ENCODE measurements around the gene ASB16.
"Not testable (repeated sequence)": the region's sequence is repeated elsewhere in the genome, so short reads cannot be mapped to it uniquely, and the experiment has no call there.

The ASB16 gene

DNA sequence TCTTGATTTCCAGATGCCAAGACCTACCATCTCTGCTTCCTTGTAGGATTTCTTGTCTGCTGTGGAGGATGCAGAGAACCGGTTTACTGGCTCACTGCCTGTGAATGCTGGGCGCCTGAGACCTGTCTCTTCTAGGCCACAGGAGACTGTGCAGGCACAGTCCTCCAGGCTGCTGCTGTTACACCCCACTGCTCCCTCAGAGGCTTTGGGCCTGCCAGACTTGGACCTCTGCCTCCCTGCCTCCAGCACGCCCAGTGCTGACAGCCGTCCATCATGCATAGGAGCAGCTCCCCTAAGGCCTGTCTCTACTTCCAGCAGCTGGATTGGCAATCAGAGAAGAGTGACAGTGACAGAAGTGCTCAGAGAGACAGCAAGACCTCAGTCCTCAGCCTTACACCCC, 22.7 kb upstream of the ASB16 start:
- no peak for DNase-seq

DNA sequence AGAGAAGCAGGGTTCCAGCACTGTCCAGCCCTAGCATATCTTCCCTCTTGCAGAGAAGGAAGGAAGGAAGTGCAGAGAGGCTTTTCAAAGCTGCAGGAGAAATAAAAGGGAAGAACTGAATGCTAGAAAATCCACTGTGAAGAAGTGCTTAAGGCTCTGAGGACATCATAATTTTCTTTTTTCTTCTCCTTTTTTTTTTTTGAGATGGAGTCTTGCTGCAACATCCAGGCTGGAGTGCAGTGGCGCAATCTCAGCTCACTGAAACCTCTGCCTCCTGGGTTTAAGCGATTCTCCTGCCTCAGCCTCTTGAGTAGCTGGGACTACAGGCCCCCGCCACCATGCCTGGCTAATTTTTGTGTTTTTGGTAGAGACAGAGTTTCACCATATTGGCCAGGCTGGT, 21.4 kb upstream of the ASB16 start:
- not testable (repeated sequence) for DNase-seq

DNA sequence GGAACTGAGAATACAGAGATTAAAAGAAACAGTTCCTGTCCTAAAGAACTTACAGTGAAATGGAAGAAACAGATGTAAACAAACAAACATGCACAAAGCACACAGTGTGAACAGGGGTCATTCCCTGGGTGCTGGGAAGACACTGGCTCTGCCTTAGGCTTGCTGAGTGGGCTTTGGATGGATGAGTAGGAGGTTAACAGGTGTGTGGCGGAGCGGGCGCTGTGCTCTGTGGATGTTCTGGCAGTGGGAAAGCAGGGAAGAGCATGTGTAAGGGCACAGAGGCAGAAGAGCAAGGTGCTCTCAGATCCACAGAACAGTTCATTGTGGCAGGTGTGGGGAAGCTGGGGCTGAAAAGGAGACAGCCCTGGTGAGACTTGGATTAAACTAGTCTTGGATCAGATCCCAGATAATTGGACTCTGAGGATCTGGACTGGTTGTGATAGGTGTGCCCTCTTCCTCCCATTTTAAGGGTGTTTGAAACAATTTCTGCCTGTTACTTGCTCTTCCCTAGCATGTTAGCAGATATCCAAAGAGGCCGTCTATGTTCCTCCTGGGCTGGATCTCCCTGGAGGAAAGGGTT, 20.7 kb upstream of the ASB16 start:
- DNase-seq = no peak

DNA sequence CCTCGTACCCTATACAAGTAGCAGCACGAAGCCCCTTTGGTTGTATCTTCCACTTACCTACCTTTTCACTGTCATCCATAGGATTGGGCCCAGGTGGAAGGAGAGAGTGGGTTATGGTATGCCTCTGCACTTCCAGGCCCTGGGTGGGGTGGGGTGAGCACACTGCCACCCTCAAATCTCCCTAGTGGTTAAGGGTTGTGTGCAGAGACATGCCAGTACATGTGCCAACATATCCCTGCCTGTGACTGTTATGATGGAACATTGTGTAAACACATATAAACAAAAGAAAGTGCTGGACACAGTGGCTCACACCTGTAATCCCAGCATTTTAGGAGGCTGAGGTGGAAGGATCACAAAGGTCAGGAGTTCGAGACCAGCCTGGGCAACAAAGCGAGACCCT, 17.6 kb upstream of the ASB16 start:
- DNase-seq = no peak

DNA sequence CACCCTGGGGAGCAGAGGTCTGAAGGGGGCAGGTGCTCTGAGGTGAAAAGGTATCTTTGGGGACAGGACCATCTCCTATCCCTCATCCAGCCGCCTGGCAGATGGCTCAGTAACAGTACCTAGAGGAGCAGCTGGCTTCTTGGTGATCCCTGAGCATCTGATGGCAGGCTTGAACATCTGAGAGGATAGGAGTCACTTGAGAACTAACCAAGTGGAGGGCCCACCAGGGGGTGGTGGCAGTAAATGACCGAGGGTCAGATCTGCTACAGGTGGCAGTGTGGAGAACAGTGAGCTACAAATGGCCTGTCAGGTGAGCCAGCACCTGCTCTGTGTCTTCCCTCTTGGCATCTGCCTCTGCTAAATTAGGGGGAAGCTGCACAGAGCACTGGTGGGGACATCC, 15.0 kb upstream of the ASB16 start:
- DNase-seq = no peak

DNA sequence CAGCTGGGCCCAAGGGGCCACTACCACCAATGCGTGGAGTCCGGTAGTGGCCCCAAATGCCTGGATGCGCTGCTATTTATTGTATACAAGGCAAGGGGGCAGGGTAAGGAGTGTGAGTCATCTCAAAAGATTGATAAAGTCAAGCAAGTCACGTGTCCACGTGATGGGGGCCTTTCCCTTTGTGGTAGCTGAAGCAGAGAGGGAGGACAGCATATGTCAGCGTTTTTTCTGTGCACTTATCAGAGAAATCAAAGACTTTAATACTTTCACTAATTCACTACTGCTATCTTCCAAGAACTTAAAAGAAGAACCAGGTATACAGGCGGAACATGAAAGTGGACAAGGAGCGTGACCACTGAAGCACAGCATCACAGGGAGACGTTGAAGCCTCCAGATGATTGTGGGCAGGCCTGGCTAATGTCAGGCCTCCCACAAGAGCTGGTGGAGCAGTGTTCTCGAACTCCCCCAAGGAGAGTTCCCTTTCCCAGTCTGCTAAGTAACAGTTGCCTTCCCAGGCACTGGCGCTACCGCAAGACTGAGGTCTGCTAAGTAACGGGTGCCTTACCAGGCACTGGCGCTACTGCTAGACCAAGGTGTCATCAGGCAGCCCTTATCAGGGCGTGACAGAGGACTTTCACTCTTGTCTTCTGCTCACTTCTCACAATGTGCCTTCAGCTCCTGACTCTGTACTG, 10.8 kb upstream of the ASB16 start:
- no peak for DNase-seq

DNA sequence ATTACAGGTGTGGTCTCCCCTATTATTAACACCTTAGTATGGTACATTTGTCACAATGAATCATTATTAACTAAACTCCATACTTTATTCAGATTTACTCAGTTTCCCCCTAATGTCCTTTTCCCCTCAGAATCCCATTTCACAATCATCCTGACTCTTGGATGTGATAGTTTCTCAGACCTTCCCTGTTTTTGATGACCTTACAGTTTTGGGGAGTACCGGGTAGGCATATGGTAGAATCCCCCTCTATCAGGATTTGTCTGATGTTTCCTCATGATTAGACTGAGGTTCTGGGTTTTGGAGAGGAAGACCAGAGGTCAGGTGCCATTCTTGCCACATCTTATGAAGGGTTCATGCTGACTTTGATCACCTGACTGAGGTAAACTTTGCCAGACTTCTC, 6.0 kb upstream of the ASB16 start:
- DNase-seq = no peak

DNA sequence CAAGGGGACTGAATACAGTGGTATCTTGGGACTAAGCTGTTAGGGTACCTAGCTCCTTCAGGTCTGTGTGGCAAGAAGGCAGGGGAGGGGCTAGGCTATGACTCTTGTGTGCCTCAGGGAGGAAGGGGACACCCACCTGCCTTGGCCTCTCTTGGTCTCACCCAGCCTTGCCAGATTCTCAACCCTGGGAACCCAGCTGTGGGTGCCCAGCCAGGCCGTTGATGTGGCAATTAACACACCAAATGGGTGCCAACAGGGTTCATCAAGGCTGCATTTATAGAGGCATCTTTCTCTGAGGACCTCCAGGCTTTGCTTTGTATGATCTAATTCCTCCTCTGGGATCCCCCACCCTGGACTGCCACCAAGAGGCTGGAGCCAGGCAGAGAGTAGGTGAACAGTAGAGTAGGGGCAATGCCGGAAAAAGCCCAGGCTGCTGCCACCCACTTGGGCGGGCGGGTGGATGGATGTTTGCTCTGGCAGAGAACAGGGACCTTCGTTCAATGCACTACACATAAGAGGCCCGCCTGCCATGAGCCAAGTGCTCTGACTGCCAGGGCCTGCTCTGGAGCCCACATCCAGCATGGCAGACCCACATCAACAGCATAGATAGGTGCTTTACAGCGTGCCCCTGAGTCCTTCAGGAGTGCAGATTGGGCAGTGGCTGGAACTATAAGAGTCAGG, 3.2 kb upstream of the ASB16 start:
- DNase-seq = no peak

DNA sequence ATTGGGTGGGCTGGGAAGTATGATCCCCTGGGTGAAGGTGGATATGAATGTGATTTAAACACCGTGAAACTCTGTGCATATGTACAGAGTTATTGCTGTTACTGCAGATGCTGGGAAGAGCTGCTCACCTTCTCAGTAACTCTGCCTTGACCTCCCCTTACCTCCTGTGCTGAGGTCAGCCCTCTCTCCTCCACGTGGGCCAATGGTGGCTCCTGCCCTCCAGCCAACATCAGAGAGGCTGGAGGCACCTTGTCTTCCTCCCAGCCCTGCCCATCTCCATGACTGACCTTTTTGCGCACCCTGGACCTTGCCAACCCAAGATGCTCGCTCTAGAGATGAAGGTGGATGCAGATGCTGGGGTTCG, 387 bp upstream of the ASB16 start:
- no peak for DNase-seq

DNA sequence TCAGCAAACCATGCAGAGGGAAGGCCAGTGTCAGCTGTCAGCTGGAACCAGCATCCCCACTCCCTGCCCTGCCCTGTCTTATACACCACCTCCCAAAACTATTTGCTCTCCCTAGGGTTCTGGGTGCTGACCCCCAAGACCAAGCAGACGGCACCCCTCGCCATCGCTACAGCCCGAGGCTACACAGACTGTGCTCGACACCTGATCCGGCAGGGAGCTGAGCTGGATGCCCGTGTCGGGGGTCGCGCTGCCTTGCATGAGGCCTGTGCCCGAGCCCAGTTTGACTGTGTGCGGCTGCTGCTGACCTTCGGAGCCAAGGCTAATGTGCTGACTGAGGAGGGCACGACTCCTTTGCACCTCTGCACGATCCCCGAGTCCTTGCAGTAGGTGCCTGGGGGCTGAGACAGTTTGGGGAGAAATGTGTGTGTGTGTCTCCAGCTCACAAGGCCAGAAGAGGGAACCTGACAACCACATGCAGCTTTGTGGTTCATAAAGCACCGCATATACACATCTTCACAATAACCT, 1.5 kb downstream of the ASB16 start:
- no peak for DNase-seq

DNA sequence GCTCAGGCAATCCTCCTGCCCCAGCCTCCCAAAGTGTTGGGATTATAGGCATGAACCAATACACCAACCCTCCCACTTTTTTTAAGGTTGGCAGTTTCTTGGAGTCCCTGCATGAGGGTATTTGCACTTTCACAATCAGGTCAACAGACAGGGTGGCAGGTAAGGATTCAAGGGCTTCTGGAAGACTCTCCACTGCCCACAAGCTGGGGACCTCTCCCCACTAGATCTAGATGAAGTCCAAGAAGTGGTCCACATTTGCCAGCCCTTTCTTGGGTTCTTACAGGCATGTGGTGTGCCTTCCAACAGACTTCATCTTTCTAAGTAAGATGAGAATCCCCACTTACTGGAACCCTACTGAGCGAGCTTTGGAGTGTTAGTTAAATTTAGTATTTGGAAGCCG, 3.9 kb downstream of the ASB16 start:
- no peak for DNase-seq

DNA sequence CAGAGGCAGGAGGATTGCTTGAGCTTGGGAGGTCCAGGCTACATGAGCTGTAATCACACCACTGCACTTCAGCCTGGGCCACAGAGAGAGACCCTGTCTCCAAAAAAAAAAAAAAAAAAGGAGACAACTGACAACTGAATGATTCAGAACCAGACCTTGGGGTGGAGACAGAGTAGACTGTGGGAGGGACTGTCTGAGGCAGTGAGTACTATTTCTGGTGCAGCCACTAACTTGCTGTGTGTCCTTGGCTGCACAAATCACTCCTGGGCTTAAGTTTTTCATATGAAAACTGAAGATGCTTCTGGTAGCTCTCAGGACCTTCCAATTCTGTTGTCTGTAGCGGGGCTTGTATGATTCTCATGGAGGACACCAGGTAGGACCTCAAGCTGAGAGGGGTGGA, 5.8 kb downstream of the ASB16 start:
- no peak for DNase-seq

DNA sequence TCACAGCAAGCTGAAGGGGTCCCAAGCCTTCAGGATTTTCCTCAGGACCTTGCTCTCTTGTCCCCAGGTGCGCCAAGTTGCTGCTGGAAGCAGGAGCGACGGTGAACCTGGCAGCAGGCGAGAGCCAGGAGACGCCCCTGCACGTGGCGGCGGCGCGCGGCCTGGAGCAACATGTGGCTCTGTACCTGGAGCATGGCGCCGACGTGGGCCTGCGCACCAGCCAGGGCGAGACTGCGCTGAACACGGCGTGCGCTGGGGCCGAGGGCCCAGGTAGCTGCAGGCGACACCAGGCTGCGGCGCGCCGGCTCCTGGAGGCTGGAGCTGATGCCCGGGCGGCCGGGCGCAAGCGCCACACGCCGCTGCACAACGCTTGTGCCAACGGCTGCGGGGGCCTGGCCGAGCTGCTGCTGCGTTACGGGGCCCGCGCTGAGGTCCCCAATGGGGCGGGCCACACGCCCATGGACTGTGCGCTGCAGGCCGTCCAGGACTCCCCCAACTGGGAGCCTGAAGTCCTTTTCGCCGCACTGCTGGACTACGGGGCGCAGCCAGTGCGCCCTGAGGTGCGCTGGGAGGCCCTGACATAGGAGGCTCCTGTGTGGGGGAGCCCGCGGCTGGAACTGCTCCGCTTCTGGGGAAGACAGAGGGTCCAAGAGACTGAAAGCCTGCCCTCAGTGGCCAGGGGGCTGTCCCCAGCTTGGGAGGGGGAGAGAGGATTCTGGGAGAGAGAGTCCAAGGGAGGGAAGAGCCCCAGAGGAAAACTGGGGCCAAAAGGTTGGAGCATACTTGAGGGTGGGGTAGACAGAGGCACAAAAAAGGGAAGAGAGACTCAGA, 6.4 kb downstream of the ASB16 start:
- DNase-seq = no peak

DNA sequence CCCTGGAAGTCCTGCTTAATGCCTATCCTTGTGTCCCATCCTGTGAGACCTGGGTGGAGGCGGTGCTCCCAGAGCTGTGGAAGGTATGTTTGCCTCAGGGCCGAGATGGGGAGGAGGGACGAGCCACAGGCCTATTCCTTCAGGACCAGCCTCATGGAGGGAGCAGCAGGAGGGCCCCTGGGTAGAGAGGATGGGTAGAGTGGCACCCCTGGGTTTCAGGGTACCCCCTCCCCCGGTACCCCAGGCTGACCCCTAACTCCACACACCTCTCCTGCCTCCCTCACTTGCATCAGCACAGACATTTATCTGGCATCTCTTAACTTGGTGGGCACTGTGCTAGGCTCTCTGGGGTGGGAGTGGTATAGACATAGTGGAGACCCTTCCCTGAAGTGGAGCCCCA, 7.1 kb downstream of the ASB16 start:
- no peak for DNase-seq

DNA sequence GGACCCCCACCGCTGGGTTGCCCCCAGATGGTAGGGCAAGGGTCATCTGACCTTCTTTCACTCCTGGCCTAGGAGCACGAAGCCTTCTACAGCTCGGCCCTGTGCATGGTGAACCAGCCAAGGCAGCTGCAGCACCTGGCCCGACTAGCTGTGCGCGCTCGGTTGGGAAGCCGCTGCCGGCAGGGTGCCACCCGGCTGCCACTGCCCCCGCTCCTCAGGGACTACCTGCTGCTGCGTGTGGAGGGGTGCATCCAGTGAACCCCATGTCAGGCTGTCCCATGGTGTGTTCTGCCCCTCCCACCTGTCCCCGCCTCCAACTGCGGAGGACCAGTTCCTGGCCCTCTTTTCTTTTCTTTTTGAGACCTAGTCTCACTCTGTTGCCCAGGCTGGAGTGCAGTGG, 7.6 kb downstream of the ASB16 start:
- DNase-seq = no peak

DNA sequence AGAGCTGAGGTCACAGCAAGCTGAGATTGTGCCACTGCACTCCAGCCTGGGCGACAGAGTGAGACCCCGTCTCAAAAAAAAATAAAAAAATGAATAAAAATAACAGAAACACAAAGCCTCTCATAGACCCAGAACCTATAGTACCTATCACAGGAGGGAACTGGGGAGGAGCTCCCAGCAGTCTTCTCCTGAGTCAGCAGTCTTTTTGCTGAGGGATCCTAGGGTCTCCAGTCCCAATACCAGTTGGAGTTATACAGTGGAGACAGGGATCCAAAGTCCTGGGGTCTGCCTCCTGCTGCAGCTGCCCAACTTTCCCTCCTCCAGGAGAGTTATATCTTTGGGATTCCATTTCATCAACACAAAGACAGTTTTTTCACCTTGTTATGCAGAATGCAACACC, 12.5 kb downstream of the ASB16 start:
- DNase-seq = no peak

DNA sequence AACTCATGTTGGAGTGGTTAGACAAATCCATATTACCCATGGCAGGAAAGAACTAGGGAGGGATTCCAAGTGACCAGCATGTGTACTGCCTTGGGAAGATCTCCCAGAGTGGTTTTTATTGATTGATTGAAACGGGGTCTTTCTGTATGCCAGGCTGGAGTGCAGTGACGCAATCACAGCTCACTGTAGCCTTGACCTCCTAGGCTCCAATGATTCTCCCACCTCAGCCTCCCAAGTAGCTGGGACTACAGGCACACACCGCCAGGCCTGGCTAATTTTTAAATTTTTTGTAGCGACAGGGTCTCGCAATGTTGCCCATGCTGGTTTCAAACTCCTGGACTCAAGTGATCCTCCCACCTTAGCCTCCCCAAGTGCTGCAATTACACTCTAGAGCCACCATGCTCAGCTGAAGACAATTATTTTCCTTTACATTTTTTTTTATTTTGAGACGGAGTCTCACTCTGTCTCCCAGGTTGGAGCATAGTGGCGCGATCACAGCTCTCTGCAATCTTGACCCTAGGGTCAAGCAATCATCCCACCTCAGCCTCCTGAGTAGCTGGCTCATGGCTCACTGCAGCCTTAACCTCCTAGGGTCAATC, 13.8 kb downstream of the ASB16 start:
- no peak for DNase-seq

DNA sequence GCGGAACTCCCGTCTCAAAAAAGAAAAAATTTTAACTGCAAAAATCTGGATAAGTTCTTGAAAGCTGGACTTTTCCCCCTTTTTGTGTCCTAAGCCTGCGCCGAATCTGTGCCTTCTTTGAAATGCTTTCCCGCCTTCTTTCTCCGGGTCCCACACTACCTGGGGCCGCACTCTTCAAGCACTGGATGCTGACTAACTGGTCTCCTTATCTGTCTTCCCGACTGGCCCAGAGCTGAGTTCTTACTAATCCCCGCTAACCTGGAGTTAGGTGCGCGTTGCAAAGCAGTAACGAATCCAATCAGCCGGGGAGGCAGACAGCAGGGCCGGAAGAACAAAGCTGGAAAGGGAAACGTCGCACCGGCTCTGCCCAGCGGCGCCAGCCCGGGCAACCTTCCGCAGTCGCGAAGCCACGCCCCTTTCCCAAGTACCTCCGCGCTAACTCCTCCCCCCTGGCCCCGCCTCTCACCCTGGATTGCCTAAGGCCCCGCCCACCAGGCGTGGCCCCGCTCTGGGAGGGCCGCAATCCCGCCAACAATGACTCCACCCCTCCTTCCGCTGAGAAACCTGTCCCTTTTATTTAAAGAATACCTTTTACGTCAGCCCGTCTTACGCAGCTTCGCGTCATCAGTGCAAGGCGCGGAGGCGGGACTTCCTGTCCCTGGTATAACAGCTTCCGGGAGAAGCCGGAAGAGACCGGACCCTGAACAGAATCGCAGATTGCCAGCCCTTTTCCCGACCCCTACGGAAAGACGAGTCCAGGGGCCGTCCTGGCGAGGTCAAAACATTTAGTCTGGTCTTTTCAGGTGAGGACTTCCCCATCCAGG, 16.0 kb downstream of the ASB16 start, which contains the start of gene TMUB2:
Gene TMUB2 (plus strand): TSS at position 666 of the 824 bp plus-strand sequence. CDS start 737 bp downstream, outside the sequence.
- peak; percentile 98 for DNase-seq

DNA sequence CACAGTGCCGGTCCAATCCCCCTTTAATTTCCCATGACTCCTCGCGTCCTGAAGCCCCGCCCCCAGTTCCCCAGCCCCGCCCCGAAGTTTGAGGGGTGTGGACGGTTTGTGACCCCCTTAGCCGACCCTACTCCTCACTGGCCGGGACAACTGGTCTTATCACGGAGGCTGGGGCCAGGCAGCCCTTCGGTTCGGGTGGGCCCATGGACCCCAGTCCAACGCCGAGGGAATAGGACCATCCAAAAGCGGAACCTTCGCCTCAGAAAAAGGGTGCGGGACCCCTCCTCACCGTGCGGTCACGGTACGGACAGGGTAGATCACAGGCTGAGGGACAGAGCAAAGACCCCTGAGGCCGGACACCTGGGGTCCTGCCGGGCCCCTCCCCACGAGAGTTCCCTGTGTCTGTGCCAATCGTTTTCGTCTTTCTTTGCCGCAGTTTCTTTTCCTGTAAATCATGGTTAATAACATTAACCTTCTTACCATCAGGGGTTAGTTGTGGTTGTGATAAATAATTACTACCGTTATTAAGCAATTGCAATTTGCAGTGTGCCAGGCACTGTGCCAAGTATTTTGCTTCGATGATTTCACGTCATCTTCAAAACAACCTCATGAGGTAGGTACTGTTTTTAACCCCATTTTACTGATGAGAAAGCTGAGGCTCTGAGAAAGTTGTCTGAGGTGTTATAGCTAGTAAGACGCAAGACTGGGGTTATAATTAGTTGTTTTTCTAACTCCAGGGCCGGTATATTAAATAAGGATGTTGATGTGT, 16.8 kb downstream of the ASB16 start:
- DNase-seq = no peak

DNA sequence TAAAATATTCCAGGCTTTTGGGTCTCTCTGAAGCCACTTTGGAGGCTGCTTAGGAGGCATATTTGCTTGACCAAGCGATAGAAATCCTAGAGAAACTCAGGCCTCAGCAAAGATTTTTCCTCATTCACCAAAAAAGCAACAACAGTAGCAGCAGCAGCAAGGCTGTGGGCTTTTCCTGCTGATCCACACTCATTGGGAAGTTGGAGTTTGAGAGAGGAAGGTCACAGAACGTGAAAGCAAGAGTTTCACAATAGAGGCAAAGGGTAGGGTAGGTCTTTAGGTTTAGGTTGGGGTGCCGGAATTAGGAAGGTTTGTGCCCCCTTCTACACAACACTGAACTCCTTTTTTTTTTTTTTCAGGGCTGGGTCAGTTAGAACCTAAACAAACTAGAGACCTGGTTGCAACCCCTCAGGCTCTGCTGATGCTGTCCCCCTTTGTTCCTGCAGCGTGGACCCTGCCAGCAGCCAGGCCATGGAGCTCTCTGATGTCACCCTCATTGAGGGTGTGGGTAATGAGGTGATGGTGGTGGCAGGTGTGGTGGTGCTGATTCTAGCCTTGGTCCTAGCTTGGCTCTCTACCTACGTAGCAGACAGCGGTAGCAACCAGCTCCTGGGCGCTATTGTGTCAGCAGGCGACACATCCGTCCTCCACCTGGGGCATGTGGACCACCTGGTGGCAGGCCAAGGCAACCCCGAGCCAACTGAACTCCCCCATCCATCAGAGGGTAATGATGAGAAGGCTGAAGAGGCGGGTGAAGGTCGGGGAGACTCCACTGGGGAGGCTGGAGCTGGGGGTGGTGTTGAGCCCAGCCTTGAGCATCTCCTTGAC, 18.3 kb downstream of the ASB16 start:
- DNase-seq = no peak

Data from NCI-H2081 treated with DMSO at 0.1 percent for 48 hours (cell line).